Measurements from ENCODE around the gene DEFB131A. TPM values are rescaled to one million over a fixed set of nuclear protein-coding genes. Genes with fewer than 3 reads are reported as not detected.
"Not testable (repeated sequence)": the region's sequence is repeated elsewhere in the genome, so short reads cannot be mapped to it uniquely, and the experiment has no call there.

DEFB131A gene, protein sequence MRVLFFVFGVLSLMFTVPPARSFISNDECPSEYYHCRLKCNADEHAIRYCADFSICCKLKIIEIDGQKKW
- not detected in 2 replicates for total RNA-seq (2014; rRNA removed)
- polyA plus RNA-seq (2012), result not detected

DNA sequence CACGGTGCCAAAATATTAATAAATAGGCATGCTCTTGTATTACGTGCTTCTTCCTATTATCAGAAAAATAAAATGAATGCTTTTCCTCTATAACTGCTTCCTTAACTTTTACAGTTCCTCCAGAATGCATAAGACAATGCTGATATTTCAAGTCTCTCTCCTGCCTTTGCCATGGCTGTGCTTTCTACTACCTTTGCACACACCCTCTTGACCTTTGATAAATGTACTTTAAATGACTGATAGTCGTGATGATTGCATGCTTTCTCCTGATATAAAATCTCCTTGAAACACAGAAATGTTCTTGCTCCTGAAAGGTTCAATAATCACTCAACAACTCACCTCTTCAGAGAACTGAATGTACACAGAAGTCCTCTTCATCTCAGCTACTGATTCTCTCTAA lies at the start of gene DEFB131A:
DEFB131A (plus strand) TSS at position 301 of the 400 bp plus-strand sequence. CDS start 120 bp downstream, outside the sequence.
- DNase-seq (ENCODE audit: low read depth), result not testable (repeated sequence)

GRCh38 chr4:9405774-9406173 lies 38.4 kb upstream of the DEFB131A start:
- not testable (repeated sequence) for DNase-seq (ENCODE audit: low read depth)

- not testable (repeated sequence) for DNase-seq (ENCODE audit: low read depth)
Measured at GRCh38 chr4:9406491-9406890, 37.7 kb upstream of the DEFB131A start.

- no peak for DNase-seq (ENCODE audit: low read depth)
Measured at GRCh38 chr4:9409793-9410192, 34.4 kb upstream of the DEFB131A start.

DNA sequence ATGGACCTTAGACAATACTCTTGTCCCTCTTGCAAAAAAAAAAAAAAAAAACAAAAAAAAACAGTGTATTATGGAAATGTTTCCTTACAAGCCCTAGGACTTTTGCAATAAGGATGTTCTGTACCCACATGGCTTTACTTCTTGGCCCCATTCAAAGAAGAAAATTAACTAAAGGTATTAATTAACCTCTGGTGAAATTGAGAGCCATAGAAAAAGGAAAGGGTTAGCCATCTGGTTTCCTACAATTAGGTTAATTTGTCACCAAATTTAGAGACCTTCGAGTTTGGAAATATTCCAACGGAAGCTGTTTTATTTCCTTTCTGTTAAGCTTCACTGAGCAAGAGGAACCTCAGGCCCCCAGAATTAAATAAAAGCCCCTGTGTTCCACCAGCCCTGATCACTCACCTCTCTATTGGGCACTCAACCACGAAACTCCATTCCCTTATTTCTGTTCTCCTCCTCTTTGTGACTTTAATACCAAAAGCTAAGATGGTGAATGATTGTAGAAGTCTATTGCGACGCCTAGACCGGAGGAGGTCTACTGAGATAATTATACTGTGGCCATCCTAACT lies 22.2 kb upstream of the DEFB131A start:
- not testable (repeated sequence) for DNase-seq (ENCODE audit: low read depth)

DNA sequence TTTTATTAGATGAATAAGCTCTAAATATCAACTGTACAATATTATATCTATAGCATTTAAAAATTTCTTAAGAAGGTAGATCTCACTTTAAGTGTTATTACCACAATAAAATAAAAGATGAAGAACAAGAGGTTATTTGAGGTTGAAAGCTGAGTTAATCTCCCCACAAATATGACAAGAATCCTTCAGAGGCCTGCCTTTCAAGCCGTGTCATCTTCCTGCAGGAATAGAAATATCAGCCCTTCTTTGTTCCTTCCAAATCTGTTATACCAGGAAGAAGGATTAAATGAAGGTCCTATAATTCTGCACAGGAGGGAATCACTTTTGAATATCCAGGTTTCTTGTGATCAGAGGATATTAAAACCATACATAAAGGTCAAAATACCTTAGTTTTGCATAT lies 18.3 kb upstream of the DEFB131A start:
- DNase-seq (ENCODE audit: low read depth), result peak; percentile 71

- not testable (repeated sequence) for DNase-seq (ENCODE audit: low read depth)
Measured at GRCh38 chr4:9430061-9430460, 14.2 kb upstream of the DEFB131A start.

GRCh38 chr4:9433320-9433719 lies 10.9 kb upstream of the DEFB131A start:
- DNase-seq (ENCODE audit: low read depth), result not testable (repeated sequence)

- DNase-seq (ENCODE audit: low read depth), result not testable (repeated sequence)
Measured at GRCh38 chr4:9436728-9437127, 7.5 kb upstream of the DEFB131A start.

- DNase-seq (ENCODE audit: low read depth), result not testable (repeated sequence)
Measured at GRCh38 chr4:9442355-9442754, 1.9 kb upstream of the DEFB131A start.

DNA sequence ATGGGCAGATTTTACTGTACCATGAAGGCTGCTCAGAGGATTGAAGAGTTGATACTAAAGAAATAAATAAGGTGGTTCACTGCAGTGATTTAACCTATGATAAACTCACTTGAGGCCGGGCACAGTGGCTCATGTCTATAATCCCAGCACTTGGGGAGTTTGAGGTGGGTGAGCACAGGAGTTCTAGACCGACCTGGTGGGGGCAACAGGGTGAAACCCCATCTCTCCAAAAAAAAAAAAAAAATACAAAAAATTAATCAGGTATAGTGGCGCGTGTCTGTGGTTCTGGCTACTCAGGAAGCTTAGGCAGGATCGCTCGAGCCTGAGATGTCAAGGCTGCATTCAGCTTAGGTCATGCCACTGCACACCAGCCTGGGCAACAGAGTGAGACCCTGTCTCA lies 467 bp downstream of the DEFB131A start:
- not testable (repeated sequence) for DNase-seq (ENCODE audit: low read depth)

GRCh38 chr4:9452251-9452650 lies 8.0 kb downstream of the DEFB131A start:
- DNase-seq (ENCODE audit: low read depth), result not testable (repeated sequence)

DNA sequence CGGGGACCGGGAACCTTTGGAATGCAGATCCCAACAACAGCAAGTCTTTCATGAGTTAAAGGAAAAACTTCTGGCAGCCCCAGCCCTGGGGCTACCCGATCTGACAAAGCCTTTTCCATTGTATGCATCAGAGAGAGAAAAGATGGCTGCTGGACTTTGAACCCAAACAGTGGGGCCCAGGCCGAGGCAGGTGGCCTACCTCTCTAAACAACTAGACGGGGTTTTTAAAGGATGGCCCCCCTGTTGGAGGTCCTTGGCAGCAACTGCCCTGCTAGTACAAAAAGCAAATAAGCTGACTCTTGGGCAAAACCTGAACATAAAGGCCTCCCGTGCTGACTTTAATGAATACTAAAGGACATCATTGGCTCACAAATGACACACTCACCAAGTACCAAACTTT lies 10.1 kb downstream of the DEFB131A start:
- not testable (repeated sequence) for DNase-seq (ENCODE audit: low read depth)

DNA sequence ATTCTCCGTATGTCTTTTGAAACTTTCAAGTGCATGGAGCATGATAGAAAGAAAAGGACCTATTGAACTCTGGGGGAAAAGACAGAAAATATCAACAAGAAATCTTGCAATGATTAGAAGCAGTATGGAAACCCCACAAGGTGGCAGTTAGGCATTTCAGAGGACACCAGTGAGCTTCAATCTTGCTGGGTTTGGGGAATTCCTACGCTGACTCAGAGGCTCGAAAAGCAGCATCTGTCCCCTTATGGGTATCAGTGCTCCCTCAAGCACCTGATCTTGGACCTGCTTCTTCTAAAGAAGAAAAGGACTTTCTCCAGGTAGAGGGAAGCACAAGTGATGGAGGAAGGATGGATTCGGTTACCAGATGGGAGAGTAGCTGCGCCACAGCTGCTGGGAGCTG lies 10.8 kb downstream of the DEFB131A start:
- not testable (repeated sequence) for DNase-seq (ENCODE audit: low read depth)

DNA sequence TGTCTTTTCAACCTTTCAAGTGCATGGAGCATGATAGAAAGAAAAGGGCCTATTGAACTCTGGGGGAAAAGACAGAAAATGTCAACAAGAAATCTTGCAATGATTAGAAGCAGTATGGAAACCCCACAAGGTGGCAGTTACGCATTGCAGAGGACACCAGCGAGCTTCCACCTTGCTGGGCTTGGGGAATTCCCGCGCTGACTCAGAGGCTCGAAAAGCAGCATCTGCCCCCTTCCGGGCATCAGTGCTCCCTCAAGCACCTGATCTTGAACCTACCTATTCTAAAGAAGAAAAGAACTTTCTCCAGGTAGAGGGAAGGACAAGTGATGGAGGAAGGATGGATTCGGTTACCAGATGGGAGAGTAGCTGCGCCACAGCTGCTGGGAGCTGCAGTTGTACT lies 35.3 kb downstream of the DEFB131A start:
- not testable (repeated sequence) for DNase-seq (ENCODE audit: low read depth)

DNA sequence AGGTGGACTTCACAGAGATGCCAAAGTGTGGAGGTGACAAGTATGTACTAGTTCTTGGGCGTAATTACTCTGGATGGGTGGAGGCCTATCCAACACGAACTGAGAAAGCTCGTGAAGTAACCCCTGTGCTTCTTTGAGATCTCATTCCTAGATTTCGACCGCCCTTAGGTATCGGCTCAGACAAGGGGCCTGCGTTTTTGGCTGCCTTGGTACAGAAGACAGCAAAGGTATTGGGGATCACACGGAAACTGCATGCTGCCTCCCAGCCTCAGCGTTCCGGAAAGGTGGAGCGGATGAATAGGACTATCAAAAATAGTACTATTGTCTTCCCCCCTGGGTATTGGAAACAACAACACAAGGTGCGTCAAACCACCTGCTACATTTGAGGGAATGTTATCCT lies 35.9 kb downstream of the DEFB131A start:
- DNase-seq (ENCODE audit: low read depth), result not testable (repeated sequence)

DNA sequence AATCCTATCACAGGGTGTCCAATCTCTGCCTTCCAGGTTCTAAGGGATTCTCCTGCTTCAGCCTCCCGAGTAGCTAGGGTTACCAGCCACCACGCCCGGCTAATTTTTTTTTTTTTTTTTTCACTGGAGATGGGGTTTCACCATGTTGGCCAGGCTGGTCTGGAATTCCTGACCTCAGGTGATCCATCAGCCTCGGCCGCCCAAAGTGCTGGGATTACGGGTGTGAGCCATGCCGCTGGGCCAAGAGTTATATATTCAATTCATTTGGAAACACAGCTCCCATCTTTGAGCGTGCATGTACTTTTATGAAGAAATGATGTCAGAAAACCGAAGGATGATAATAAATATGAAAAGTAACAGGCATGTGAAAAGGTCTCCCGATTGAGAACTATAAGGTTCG lies 38.7 kb downstream of the DEFB131A start:
- not testable (repeated sequence) for DNase-seq (ENCODE audit: low read depth)

DNA sequence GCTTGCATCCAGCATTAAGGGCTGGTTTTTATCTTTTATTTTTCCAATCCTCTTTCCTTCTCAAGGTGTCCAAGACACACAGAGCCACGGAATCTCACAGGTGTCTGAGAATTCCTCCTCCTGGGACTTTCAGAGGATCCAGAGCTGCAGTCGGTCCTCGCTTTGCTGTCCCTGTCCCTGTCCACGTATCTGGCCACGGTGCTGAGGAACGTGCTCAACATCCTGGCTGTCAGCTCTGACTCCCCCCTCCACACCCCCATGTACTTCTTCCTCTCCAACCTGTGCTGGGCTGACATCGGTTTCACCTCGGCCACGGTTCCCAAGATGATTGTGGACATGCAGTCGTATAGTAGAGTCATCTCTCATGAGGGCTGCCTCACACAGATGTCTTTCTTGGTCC lies 39.5 kb downstream of the DEFB131A start:
- not testable (repeated sequence) for DNase-seq (ENCODE audit: low read depth)

- not testable (repeated sequence) for DNase-seq (ENCODE audit: low read depth)
Measured at GRCh38 chr4:9486880-9487279, 42.7 kb downstream of the DEFB131A start.

DNA sequence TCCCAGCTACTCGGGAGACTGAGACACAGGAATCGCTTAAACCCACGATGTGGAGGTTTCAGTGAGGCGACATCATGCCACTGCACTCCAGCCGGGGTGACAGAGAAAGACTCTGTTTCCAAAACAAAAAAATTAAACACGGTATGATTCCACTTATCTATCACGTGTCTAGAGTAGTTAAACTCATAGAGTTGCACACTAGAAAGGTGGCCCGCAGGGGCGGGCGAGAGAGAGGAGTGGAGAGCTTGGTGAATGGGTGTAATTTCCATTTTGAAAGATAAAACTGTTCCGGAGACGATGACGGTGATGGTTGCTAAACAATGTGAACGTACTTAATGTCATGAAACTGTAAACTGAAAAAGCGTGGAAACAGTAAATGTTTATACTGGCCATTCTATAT lies 44.6 kb downstream of the DEFB131A start:
- DNase-seq (ENCODE audit: low read depth), result not testable (repeated sequence)

DNA sequence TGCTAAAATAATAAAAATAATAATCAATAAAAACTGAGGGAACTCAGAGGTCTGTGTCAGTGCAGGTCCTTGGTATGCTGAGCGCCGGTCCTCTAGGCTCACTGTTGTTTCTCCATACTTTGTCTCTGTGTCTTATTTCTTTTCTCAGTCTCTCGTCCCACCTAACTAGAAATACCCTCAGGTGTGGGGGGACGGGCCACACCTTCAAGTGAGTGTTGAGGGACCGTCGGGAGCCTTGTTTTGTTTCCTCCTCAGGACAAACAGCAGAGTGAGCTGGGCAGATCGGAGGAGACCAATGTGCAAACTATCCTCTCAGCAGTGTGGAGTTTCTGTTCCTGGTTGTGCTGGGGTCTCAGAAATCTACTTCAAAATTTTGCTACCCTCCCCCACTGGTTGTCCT lies 46.3 kb downstream of the DEFB131A start:
- not testable (repeated sequence) for DNase-seq (ENCODE audit: low read depth)

DNA sequence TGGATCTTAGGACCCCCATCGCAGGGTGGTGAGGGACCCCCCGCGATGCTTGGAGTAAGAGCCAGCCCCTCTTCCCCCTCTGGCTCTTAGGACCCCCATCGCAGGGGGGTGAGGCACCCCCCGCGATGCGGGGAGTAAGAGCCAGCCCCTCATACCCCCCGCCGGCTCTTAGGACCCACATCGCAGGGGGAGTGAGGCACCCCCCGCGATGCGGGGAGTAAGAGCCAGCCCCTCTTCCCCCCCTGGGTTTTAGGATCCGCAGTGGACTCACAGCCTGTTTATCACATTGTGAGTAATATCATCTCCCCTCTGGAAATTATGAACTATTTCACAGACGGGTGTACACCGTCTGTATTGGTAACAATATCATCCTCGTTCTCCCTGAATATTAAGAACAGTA lies 46.8 kb downstream of the DEFB131A start:
- not testable (repeated sequence) for DNase-seq (ENCODE audit: low read depth)

- not testable (repeated sequence) for DNase-seq (ENCODE audit: low read depth)
Measured at GRCh38 chr4:9493589-9493988, 49.4 kb downstream of the DEFB131A start.

Measured in LHCN-M2 (cell line).